Muscle of arm (tissue), 14 donors: ENCODE results near the gene AHCYL1. TPM values are rescaled to one million over a fixed set of nuclear protein-coding genes. Genes with fewer than 3 reads are reported as not detected.
A peak's percentile ranks its signal among the peaks of the same experiment; 100 is the strongest.
"Not testable (repeated sequence)": the region's sequence is repeated elsewhere in the genome, so short reads cannot be mapped to it uniquely, and the experiment has no call there.

Experiments used
- DNase-seq: peaks from one replicate; pipeline ENCODE4 v3.0.0-alpha.2; 2013
- long read RNA-seq, 11 donors: transcript quantifications; one replicate each; lab custom pipeline, GENCODE V29; 2026
- polyA plus RNA-seq, 12 donors: library from polyadenylated mRNA; unstranded; fragments of 120-200 nt; gene quantifications; one replicate each; pipeline ENCODE4 v1.2.1, GENCODE V29; 2013; ENCODE audit not compliant: insufficient read length in 12 of 12

The AHCYL1 gene
- polyA plus RNA-seq, result 10 to 100 TPM in 11 of 12 donors, not detected in 1; 37.6 to 68.3 (median 42.7) TPM
- long read RNA-seq, donor 1, full-length matches to known transcripts, result 9 of 9 reads
- long read RNA-seq, donor 1, partial matches to known transcripts, result 0 of 9 reads
- long read RNA-seq, donor 1, other reads (novel, unspliced or antisense), result 0 of 9 reads
- long read RNA-seq, donor 2, full-length matches to known transcripts, result 13 of 13 reads
- long read RNA-seq, donor 2, partial matches to known transcripts, result 0 of 13 reads
- long read RNA-seq, donor 2, other reads (novel, unspliced or antisense), result 0 of 13 reads
- long read RNA-seq, donor 3, full-length matches to known transcripts, result 5 of 5 reads
- long read RNA-seq, donor 3, partial matches to known transcripts, result 0 of 5 reads
- long read RNA-seq, donor 3, other reads (novel, unspliced or antisense), result 0 of 5 reads
- long read RNA-seq, donor 4, full-length matches to known transcripts, result 4 of 4 reads
- long read RNA-seq, donor 4, partial matches to known transcripts, result 0 of 4 reads
- long read RNA-seq, donor 4, other reads (novel, unspliced or antisense), result 0 of 4 reads
- long read RNA-seq, donor 5, full-length matches to known transcripts, result 13 of 13 reads
- long read RNA-seq, donor 5, partial matches to known transcripts, result 0 of 13 reads
- long read RNA-seq, donor 5, other reads (novel, unspliced or antisense), result 0 of 13 reads
- long read RNA-seq, donor 6, full-length matches to known transcripts, result 4 of 4 reads
- long read RNA-seq, donor 6, partial matches to known transcripts, result 0 of 4 reads
- long read RNA-seq, donor 6, other reads (novel, unspliced or antisense), result 0 of 4 reads
- long read RNA-seq, donor 7, full-length matches to known transcripts, result 7 of 7 reads
- long read RNA-seq, donor 7, partial matches to known transcripts, result 0 of 7 reads
- long read RNA-seq, donor 7, other reads (novel, unspliced or antisense), result 0 of 7 reads
- long read RNA-seq, donor 8, full-length matches to known transcripts, result 14 of 14 reads
- long read RNA-seq, donor 8, partial matches to known transcripts, result 0 of 14 reads
- long read RNA-seq, donor 8, other reads (novel, unspliced or antisense), result 0 of 14 reads
- long read RNA-seq, donor 9, full-length matches to known transcripts, result 1 of 24 reads
- long read RNA-seq, donor 9, partial matches to known transcripts, result 23 of 24 reads
- long read RNA-seq, donor 9, other reads (novel, unspliced or antisense), result 0 of 24 reads
- long read RNA-seq, donor 10, full-length matches to known transcripts, result 4 of 4 reads
- long read RNA-seq, donor 10, partial matches to known transcripts, result 0 of 4 reads
- long read RNA-seq, donor 10, other reads (novel, unspliced or antisense), result 0 of 4 reads
- long read RNA-seq, donor 11, full-length matches to known transcripts, result 8 of 8 reads
- long read RNA-seq, donor 11, partial matches to known transcripts, result 0 of 8 reads
- long read RNA-seq, donor 11, other reads (novel, unspliced or antisense), result 0 of 8 reads

DNA sequence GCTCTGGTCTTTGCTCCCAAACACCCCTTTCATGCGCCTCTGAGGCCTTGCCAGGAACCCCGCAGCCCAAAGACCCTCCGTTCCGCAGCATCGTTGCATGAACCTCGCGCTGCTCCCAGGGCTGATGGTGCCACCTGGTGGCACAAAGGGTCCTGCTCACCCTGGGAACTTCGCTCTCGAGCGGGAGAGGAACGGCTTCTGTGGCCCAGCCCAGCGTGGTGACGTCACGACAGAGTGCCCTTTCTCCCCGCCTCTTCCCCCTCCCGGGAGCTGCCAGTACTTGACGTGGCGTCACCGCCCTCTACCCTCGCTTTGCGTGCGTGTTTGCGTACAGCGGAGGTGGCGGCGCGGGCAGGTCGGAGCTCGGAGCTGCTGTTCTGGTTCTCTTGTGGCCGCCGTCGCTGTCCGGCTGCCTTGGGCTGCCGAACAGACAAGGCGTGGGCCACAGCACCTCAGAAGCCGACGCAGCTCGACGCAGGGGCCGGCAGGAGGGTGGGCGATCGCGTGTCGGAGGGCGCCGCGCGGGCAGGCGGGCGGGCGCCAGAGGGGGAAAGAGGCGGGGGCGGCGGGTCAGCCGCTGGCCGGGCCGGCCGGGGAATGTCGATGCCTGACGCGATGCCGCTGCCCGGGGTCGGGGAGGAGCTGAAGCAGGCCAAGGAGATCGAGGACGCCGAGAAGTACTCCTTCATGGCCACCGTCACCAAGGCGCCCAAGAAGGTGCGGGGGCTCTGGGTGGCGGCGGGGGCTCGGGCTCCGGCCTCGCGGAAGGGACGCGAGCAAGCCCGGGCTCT, at the start of gene AHCYL1:
AHCYL1 (plus strand) TSS at position 310 of the 791 bp plus-strand sequence; CDS start at position 598, 288 bp downstream.
- DNase-seq, result peak; percentile 99

DNA sequence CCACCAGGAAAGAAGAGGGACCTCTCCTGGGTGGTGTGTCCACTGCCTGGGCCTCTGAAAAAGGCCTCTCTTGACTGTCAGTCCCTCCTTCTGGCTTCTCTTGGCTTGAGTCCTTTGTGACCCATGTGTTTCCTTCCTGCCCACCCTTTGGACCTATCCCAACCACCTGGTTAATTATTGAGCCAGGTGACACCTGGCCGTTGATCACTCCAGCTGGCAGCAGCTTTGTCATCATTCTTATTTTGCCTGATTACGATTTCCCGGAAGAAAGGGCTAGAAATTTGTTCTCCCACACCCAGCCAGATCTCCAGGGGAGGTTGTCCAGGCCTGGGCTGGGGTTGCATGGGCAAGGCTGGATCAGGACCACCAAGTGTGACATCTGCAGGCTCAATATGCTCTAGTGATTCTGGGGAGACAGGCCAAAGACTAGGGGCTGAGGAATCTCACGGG, 49.1 kb upstream of the AHCYL1 start:
- no peak for DNase-seq

DNA sequence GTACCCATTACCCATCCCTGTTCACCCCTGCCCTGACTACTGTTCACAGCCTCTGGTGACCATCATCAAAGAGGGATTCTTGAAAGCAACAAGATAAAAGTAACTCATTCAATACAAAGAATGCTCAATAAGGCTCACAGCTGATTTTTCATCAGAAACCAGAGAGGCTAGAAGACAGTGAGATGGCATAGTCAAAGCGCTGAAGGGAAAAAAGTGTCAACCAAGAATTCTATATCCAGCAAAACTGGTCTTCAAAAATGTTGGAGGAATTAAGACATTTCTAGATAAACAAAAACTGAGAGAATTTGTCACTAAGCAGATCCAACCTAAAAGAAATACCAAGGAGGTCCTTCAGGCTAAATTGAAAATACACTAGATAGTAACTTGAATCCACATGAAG, 46.8 kb upstream of the AHCYL1 start:
- DNase-seq, result no peak

DNA sequence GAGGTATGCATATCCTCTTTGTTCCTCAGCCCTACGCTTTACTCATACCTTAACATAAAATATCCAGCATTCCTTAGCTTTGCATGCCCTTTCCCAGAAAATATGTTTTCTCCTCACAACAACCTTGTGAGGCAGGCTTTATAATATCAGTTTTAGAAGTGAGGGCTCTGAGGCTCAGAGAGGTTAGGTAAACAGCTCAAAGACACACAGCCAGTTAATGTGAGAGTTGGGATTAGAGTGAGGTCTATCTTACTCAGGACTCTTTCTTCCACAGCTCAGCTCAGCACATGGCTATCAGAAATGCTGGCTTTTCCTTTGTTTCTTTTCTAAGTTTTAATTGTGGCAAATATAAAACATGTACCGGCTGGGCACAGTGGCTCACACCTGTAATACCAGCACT, 46.0 kb upstream of the AHCYL1 start:
- DNase-seq, result no peak

DNA sequence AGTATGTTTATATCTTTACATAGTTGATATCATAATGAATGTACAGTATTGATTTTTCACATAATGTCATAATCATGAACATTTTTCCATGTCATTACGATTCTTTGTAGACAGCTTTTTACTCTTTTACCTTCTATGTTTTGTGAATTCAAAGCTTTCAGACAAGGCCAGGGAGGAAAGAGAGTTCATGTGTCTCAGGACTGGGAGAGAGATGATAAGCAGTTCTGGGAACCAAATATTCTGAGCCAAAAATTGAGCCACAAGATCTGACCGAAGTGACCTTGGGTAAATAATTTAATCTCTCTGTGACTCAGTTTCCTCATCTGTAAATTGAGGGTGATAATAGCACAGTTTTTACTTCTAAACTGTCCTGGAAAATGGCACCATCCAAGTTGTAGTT, 42.1 kb upstream of the AHCYL1 start:
- no peak for DNase-seq

DNA sequence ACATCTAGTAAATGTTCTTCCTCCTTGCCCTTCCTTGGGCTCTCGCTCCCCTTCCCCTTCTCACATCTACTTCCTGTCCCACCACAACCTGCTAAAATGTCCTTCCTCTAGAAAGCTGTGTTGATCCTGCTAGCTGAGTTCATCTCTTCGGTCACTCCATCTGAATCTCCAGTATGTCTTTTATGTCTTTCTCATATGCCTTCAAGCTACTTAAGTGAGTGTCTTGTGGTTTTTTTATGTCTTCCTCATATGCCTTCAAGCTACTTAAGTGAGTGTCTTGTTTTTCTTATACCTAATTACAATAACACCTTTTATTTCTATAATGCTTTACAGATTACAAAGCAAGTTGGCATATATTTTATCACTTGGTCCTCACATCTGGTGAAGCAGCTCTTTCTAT, 40.0 kb upstream of the AHCYL1 start:
- DNase-seq, result no peak

DNA sequence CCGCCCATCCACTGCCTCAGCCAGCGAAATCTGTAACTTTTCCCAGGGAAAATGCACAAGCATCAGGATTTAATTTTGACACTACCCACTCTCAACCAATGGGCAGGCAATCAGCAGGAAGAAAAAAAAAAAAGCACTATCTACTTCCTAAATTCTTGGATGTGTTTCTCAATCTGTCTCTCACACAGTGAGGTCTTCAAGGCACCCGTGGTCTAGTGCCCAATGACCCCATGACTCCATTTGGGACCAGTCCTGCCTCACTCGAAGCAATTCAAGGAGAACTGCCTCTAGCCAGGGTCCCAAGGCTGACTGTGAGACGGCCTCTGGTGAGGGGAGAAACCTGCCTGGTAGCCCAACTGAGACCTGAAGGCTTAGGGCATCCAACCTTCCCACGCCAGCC, 38.1 kb upstream of the AHCYL1 start:
- no peak for DNase-seq

DNA sequence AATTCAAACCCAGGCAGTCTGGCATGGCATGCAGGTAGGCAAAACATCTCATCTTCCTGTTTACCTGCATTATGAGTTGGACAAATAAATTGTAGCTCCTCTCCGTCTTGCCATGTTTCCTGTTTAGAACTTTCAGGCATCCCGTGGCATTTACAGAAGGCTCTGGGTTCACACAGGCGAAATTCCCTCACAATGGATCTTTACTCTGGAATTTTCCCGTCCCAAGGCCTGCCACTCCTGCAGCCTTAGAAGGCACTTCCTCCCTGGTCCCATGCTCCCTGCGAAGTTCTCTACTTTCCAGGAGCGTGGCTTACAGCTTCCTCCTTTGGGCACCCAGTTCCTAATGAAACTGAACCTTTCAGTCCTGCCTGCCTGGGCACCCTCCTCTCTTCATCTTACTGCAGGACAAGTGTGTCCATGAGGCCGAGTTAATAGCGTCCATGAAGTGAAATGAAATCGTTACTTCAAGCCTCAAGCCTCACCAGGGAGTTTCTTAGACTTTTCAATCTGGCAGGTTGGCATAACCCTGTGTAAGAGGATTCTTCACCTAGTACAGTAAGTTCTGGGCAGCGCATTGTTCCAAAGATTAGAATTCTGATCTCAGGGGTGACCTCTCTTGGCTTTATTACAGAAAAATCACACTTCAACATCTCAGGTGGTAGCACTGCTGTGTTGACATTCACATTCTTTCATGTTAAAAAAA, 36.8 kb upstream of the AHCYL1 start:
- DNase-seq, result no peak

DNA sequence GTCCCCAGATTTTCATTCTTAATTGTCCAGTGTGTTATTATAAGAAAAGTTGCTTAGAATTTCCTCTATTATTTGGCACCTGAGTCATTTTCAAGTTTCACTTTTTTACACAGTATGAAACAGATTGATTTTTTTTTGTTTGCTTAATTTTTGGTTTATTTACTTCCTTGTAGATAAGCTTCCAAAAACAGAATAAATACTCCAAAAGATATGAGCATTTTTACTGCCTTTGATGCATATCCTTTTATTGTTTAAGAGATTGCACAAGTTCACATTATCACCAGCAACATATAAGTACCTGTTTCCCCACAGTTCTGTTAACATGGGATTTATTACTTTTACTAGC, 36.3 kb upstream of the AHCYL1 start:
- DNase-seq, result no peak

DNA sequence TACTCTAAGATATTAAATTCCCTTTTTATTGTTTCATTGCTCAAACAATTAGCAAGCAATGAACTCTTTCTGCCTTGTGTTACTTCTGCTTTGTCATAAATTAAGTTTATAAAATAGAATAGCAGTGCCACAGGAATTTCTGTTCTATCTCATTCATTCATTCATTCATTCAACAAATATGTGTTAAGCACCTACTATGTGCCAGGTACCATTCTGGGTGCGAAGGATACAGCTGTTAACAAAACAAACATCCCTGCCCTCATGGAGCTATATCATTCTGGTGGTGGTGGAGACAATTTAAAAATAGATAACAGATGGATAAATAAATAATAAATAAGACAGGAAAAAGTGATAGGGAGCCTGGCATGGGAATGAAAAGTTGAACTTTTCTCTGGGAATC, 34.5 kb upstream of the AHCYL1 start:
- DNase-seq, result no peak

DNA sequence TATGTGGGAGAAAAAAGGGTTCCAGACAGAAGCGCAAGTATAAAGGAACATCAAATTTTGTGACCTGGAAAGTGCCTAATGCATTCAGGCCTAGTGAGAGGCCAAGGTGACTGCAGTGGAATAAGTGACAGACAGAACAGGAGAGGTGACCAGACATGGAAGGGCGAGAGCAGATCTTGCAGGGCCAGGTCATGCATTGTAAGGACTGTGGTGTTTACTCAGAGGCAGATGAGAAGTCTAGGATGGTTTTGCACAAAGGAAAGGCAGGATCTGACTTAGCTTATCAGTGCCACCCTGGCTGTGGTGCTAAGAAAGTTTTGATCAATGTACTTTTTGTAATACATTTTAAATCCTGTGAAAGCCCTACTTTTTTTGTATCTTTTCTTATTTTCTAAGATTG, 34.1 kb upstream of the AHCYL1 start:
- DNase-seq, result no peak

DNA sequence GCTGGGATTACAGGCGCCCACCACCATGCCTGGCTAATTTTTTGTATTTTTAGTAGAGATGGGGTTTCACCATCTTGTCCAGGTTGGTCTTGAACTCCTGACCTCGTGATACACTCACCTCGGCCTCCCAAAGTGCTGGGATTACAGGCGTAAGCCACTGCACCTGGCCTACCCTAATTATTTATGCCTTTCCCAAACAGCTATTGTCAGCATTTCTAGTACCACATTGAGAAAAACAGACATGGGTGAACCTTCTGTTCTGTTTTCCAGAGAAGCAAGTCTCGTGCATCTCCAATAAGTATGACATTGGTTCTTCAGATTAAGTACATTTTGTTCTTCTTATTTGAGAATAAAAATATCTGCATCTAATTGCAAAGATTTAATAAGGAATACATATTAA, 33.1 kb upstream of the AHCYL1 start:
- DNase-seq, result not testable (repeated sequence)

DNA sequence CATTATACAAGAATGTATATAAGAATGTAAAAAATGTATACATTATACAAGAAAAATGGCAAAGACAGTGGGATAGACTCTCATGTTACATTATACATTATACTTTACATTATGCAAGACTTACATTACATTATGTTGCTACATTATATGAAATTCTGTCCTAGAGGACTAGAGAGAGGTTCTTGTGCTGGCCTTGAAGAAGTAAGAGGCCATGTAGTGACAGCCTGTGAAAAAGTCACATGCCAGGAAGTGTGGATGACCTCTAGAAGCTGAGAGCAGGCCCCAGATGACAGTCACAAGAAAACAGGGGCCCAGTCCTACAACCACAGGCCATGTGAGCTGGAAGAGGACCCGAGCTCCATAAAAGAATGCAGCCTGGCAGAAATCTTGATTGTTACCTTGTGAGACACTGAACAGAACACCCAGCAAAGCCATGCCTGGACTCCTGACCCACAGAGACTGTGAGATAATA, 30.5 kb upstream of the AHCYL1 start:
- DNase-seq, result no peak

DNA sequence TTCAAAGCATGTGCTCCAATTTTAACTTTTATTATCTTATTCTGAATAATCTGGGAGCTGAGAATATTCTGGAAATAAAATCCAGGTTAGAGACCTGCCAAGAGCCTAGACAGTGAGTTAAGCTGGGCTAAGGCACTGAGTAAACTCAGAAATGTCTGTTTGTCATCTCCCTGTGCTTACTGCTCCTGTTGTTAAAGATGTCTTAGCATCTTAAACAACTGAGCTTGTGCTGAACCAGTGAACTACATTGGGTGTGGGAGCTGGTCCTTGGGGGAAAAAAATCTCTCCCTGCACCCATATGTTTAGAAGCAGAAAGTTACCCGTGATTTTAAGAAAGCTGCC, 25.0 kb upstream of the AHCYL1 start:
- DNase-seq, result no peak

DNA sequence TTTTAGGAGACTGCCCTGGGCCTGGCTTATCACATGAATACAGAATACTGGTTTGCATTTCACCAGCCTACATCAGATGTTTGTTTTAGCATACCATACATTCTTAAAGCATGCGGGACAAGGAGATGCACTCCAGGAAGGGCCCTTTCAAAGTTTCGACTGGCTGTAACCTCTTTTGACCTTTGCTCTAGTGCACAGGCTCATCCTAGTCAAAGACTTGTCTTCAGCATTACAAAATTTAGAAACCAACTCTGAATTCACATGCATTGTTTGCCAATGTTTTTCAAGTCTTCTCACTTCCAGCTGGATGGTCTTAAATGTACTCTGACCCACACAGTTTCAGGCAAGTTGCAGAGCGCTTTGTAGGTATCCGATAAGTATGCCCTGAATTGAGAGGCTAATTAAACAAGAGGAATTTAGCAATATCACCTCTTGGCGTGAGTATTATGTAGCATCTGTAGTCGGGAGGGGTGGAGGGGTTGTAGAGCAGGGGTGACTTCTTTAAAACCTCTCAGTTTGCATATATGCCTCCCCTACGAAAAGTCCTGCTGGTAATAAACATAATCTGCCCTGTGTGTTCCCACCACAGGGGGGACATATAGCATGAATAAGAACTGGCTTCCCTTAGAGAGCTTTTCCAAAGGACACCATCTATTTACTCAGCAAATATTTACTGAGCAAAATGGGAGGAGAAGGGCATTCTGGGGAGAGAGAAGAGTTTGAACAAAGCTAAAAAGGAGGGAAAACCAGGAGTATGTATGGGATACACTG, 24.4 kb upstream of the AHCYL1 start:
- no peak for DNase-seq

DNA sequence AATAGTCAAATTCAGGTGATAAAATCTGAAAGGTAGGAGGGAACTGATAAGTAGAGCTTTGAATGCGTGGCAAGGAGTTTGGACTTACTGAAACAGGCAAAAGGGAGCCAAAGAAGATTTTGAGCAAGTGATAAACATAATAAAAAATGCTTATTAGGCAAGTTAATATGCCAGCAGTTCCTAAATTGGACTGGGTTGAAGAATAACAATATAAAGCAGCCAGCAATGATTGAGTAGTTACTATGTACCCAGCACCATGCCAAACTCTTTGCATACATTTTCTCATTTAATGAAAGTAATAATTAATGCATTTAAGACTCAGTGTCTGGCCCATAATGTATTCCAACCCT, 23.8 kb upstream of the AHCYL1 start:
- no peak for DNase-seq

DNA sequence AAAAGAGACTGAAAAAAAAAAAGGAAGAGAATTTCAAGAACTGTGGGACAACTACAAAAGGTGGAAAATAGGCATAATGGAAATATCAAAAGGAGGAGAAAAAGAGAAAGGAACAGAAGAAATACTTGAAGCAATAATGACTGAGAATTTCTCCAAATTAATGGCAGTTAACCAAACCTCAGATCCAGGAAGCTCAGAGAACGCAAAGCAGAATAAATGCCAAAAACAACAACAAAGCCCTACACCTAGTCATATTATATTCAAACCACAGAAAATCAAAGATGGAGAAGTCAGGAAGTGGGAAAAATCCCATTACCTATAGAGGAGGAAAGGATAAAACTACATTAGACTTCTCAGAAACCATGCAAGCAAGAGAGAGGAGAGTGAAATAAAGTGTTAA, 20.7 kb upstream of the AHCYL1 start:
- no peak for DNase-seq

DNA sequence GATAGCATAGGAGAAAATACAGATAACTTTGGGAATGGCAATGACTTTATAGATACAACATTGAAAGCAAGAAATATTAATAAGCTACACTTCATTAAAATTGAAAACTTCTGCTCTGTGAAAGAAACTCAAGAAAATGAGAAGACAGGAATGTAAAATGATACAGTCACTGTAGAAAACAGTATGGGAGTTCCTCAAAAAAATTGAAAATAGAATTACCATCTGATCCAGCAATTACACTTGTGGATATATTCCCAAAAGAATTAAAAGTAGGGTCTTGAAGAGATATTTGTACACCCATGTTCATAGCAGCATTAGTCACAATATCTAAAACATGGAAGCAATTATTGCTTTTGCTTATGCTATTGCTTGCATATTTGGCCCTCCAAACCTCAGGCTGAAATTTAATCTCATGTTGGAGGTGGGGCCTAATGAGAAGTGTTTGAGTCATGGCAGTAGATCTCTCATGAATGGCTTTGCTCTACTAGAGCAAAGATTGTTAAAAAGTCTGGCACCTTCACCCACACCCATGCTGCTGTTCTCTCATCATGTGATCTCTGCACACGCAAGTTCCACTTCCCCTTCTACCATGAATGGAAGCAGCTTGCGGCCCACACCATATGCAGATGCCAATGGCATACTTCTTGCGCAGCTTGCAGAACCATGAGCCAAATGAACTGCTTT, 15.3 kb upstream of the AHCYL1 start:
- DNase-seq, result no peak

DNA sequence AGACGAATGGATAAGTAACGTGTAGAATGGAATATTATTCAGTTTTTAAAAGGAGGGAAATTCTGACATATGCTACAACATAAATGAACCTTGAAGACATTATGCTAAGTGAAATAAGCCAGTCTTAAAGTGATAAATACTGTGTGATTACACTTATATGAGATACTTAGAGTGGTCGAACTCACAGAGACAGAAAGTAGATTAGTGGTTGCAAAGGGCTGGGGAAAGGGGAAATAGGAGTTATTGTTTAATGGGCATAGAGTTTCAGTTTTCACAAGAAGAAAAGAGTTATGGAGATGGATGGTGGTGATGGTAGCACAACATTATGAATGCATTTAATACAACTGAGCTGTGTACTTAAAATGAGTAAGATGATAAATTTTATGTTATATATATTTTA, 14.7 kb upstream of the AHCYL1 start:
- no peak for DNase-seq
